ENCODE results near the gene USP30.

Gene USP30

GRCh38 chr12:109085590-109085989 lies 33.2 kb downstream of the USP30 start:
- no peak overlapping the region for H3K27ac ChIP-seq
- TF ChIP-seq FOXP2 (optimal IDR thresholded peaks at IDR 0.05; ENCODE audit: control extremely low read depth, extremely low read length, insufficient read depth) (no peak), EZH2 (IDR thresholded peaks at IDR 0.05) (no peak), POLR2AphosphoS5 (IDR thresholded peaks at IDR 0.05; ENCODE audit: borderline replicate concordance, low read depth, low read length) (no peak; the same call in 1 of the 2 replicates)
- H3K9ac ChIP-seq (ENCODE audit: insufficient read length) = no peak overlapping the region
- DNase-seq (ENCODE audit: low read depth, low spot score) = no peak
- no peak overlapping the region for H3K4me3 ChIP-seq
- no peaks in the 10 kb centered on the region for H3K9me3 ChIP-seq (ENCODE audit: low read depth, low read length)
- peaks cover 78% of the 10 kb centered on the region for H3K36me3 ChIP-seq (ENCODE audit: insufficient read depth, low read length)

- no peak overlapping the region for H3K4me3 ChIP-seq
- TF ChIP-seq EZH2 (IDR thresholded peaks at IDR 0.05) (no peak), POLR2AphosphoS5 (IDR thresholded peaks at IDR 0.05; ENCODE audit: borderline replicate concordance, low read depth, low read length) (no peak), FOXP2 (optimal IDR thresholded peaks at IDR 0.05; ENCODE audit: control extremely low read depth, extremely low read length, insufficient read depth) (no peak)
- no peak for DNase-seq (ENCODE audit: low read depth, low spot score)
- H3K9ac ChIP-seq (ENCODE audit: insufficient read length) = no peak overlapping the region
- H3K27ac ChIP-seq = no peak overlapping the region
- H3K9me3 ChIP-seq (ENCODE audit: low read depth, low read length) = no peaks in the 10 kb centered on the region
- H3K36me3 ChIP-seq (ENCODE audit: insufficient read depth, low read length) = peaks cover 82% of the 10 kb centered on the region
Measured at GRCh38 chr12:109087250-109087649, 34.9 kb downstream of the USP30 start.

GRCh38 chr12:109088818-109089217 lies 36.4 kb downstream of the USP30 start:
- Histone ChIP-seq H3K27ac (no peak overlapping the region), H3K36me3 (ENCODE audit: insufficient read depth, low read length) (peaks cover 67% of the 10 kb centered on the region), H3K9ac (ENCODE audit: insufficient read length) (no peak overlapping the region), H3K4me3 (no peak overlapping the region), H3K9me3 (ENCODE audit: low read depth, low read length) (no peaks in the 10 kb centered on the region)
- TF ChIP-seq EZH2 (IDR thresholded peaks at IDR 0.05) (no peak), FOXP2 (optimal IDR thresholded peaks at IDR 0.05; ENCODE audit: control extremely low read depth, extremely low read length, insufficient read depth) (no peak), POLR2AphosphoS5 (IDR thresholded peaks at IDR 0.05; ENCODE audit: borderline replicate concordance, low read depth, low read length) (no peak)
- no peak for DNase-seq (ENCODE audit: low read depth, low spot score)

- no peak overlapping the region for H3K27ac ChIP-seq
- H3K9me3 ChIP-seq (ENCODE audit: low read depth, low read length) = no peaks in the 10 kb centered on the region
- peaks cover 67% of the 10 kb centered on the region for H3K36me3 ChIP-seq (ENCODE audit: insufficient read depth, low read length)
- no peak overlapping the region for H3K9ac ChIP-seq (ENCODE audit: insufficient read length)
- no peak overlapping the region for H3K4me3 ChIP-seq
- no peak for DNase-seq (ENCODE audit: low read depth, low spot score)
- TF ChIP-seq FOXP2 (optimal IDR thresholded peaks at IDR 0.05; ENCODE audit: control extremely low read depth, extremely low read length, insufficient read depth) (no peak), POLR2AphosphoS5 (IDR thresholded peaks at IDR 0.05; ENCODE audit: borderline replicate concordance, low read depth, low read length) (no peak), EZH2 (IDR thresholded peaks at IDR 0.05) (no peak)
Measured at GRCh38 chr12:109089683-109090082, 37.3 kb downstream of the USP30 start.

- H3K36me3 ChIP-seq (ENCODE audit: insufficient read depth, low read length) = peaks cover 43% of the 10 kb centered on the region
- H3K9me3 ChIP-seq (ENCODE audit: low read depth, low read length) = no peaks in the 10 kb centered on the region
- H3K4me3 ChIP-seq = peak overlapping the region; percentile 77
- H3K27ac ChIP-seq = peak overlapping the region; percentile 7; the same call in 1 of the 2 replicates
- H3K9ac ChIP-seq (ENCODE audit: insufficient read length) = peak overlapping the region; percentile 78
- DNase-seq (ENCODE audit: low read depth, low spot score) = no peak
- TF ChIP-seq EZH2 (IDR thresholded peaks at IDR 0.05) (no peak), FOXP2 (optimal IDR thresholded peaks at IDR 0.05; ENCODE audit: control extremely low read depth, extremely low read length, insufficient read depth) (no peak)
Measured at GRCh38 chr12:109092497-109093021, 40.2 kb downstream of the USP30 start.

DNA sequence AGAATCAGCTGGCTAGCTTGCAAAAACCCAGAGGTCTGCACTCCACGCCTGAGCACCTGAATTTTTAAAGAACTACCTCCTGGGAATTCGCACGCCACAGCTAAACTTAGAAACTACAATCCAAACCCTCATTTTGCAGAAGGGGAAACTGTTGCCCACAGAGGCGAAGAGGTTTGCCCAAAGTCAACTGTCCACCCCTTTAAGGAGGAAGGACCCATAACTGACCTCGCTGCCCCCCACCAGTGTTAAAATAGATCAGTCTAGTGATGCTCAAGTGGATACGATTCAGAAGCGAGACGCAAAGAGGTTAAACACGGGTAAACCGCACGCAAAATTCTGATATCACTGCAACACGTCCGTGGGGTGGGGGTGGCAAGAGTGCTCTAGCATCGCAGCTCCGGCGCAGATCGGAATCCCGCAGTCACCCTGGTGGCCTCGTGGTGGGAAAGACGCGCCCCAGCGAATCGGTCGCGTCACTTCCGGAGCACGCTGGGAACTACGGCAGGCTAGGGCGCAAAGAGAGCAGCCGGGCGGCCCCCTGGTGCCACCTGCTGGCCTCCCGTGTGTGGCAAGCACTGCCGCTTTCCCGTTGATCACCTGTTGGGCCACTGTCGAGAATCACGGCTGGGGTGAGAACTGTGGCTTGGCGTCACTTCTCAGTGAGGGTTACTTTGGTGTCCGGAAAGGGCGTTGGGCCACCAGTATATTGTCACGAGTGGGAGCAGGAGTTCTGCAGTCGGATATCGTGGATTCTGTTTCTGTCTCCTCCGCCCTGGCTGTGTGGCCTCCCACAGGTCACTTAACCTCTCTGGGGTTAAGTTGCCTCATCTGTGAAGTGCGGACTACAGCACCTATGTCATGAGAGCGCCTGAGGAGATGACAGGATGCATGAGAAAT lies 40.9 kb downstream of the USP30 start, which contains the start of gene ALKBH2:
Gene ALKBH2, minus strand, starts transcription at position 451 of the 897 bp plus-strand sequence. CDS start 686 bp downstream, outside the sequence.
- Histone ChIP-seq H3K27ac (peak within 1 kb of the TSS; percentile 44; the same call in 1 of the 2 replicates), H3K9ac (ENCODE audit: insufficient read length) (peak within 1 kb of the TSS; percentile 78), H3K4me3 (peak within 1 kb of the TSS; percentile 77), H3K36me3 (ENCODE audit: insufficient read depth, low read length) (peaks cover 36% of the 10 kb centered on the region), H3K9me3 (ENCODE audit: low read depth, low read length) (no peaks in the 10 kb centered on the region)
- TF ChIP-seq FOXP2 (optimal IDR thresholded peaks at IDR 0.05; ENCODE audit: control extremely low read depth, extremely low read length, insufficient read depth) (no peak), EZH2 (IDR thresholded peaks at IDR 0.05) (no peak), POLR2AphosphoS5 (IDR thresholded peaks at IDR 0.05; ENCODE audit: borderline replicate concordance, low read depth, low read length) (peak; percentile 93)
- no peak for DNase-seq (ENCODE audit: low read depth, low spot score)

DNA sequence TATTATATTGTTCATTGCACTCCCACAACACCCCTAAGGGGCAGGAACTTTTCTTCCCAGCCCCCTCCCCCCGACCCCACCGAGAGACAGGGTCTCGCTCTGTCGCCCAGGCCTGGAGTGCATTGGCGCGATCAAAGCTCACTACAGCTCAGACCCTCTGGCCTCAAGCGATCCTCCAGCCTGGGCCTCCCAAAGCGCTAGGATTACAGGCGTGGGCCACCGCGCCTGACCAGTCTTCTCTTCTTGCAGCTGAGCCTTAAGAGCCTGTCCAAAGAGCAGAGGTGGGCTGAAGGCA lies 44.7 kb downstream of the USP30 start:
- DNase-seq (ENCODE audit: low read depth, low spot score) = no peak
- Histone ChIP-seq H3K36me3 (ENCODE audit: insufficient read depth, low read length) (peaks cover 34% of the 10 kb centered on the region), H3K9ac (ENCODE audit: insufficient read length) (peak overlapping the region; percentile 80), H3K27ac (no peak overlapping the region), H3K9me3 (ENCODE audit: low read depth, low read length) (no peaks in the 10 kb centered on the region), H3K4me3 (peak overlapping the region; percentile 87)
- TF ChIP-seq EZH2 (IDR thresholded peaks at IDR 0.05) (no peak), FOXP2 (optimal IDR thresholded peaks at IDR 0.05; ENCODE audit: control extremely low read depth, extremely low read length, insufficient read depth) (no peak), POLR2AphosphoS5 (IDR thresholded peaks at IDR 0.05; ENCODE audit: borderline replicate concordance, low read depth, low read length) (peak; percentile 29)

GRCh38 chr12:109097435-109098182 lies 45.2 kb downstream of the USP30 start, which contains the start of gene UNG:
TSS of gene UNG (plus strand) at chr12:109097597. CDS start at chr12:109097680, 83 bp downstream.
- H3K9ac ChIP-seq (ENCODE audit: insufficient read length) = peak within 1 kb of the TSS; percentile 80
- peak within 1 kb of the TSS; percentile 87 for H3K4me3 ChIP-seq
- peak within 1 kb of the TSS; percentile 72 for H3K27ac ChIP-seq
- DNase-seq (ENCODE audit: low read depth, low spot score) = no peak
- TF ChIP-seq FOXP2 (optimal IDR thresholded peaks at IDR 0.05; ENCODE audit: control extremely low read depth, extremely low read length, insufficient read depth) (no peak), POLR2AphosphoS5 (IDR thresholded peaks at IDR 0.05; ENCODE audit: borderline replicate concordance, low read depth, low read length) (peak; percentile 61; the same call in 1 of the 2 replicates), EZH2 (IDR thresholded peaks at IDR 0.05) (no peak)
- H3K9me3 ChIP-seq (ENCODE audit: low read depth, low read length) = no peaks in the 10 kb centered on the region
- peaks cover 39% of the 10 kb centered on the region for H3K36me3 ChIP-seq (ENCODE audit: insufficient read depth, low read length)

Data from SK-N-MC (cell line).